Cardiac atrium fibroblast (primary cell): Measurements from ENCODE around the gene SLC26A5. TPM values are rescaled to one million over a fixed set of nuclear protein-coding genes. Genes with fewer than 3 reads are reported as not detected.

Source experiments
- total RNA-seq: library from RNA; depleted of rRNA; stranded (reverse); fragments of >200 nt; gene quantifications from 2 replicates; pipeline ENCODE4 v1.2.3, GENCODE V29; 2015

Gene SLC26A5, protein sequence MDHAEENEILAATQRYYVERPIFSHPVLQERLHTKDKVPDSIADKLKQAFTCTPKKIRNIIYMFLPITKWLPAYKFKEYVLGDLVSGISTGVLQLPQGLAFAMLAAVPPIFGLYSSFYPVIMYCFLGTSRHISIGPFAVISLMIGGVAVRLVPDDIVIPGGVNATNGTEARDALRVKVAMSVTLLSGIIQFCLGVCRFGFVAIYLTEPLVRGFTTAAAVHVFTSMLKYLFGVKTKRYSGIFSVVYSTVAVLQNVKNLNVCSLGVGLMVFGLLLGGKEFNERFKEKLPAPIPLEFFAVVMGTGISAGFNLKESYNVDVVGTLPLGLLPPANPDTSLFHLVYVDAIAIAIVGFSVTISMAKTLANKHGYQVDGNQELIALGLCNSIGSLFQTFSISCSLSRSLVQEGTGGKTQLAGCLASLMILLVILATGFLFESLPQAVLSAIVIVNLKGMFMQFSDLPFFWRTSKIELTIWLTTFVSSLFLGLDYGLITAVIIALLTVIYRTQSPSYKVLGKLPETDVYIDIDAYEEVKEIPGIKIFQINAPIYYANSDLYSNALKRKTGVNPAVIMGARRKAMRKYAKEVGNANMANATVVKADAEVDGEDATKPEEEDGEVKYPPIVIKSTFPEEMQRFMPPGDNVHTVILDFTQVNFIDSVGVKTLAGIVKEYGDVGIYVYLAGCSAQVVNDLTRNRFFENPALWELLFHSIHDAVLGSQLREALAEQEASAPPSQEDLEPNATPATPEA
- total RNA-seq = not detected in 2 replicates

DNA sequence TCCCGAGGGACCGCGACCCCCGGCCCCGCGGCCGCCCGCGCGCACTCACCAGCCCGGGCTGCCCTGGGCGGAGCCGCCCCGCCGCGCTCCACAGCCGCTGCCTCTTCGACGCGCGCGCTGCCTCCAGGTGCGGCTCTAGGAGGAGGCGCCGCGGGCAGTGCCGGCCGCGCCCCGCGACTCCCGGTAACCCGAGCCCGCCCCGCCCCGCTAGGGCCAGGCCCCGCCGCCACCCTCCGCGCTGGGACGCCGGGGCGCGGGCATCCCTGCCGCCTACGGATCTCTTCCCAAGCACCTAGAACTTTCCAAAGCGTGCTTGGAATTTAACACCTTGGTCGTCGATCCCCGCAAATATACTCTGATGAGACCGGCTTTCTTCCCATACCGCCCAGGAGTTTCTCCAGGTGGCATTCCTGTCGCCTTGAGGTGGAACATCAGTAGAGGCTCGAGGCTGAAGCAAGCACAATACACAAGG is at the start of gene SLC26A5:
Gene SLC26A5 (minus strand): TSS at position 159 of the 472 bp plus-strand sequence. CDS start 24,693 bp downstream, outside the sequence.

DNA sequence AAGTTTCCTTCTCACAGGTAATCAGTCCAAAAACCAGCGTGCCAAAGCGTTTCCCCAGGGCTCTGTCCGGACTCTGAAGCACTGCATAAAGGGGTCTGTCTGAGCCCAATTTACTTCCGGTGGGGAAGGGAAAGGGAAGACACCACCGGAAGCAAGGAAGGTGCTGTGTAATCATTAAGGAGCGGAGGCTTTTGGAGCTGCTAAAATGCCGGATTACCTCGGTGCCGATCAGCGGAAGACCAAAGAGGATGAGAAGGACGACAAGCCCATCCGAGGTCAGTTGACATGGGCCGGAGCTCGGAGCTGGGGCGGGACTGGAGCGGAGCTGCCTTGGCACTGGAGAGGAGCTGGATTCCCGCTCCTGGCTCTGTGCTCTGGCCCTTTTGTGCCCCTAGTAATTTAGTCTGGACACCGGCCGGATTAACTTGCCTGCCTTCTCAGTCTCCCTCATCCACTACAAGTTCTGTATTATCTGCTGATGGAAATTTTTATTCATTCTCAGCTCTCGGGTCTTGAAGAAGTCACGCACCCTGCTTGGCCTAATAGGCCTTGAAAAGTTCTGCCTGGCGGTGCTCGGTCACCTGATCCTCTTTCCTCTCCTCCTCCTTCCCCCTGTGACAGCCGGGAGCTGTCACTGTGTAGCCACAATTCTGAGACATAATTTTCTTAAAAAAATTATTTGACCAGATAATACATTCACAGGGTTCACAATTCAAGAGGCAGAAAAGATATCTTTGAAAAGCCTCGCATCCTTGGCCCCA is 98.3 kb downstream of the SLC26A5 start, which contains the start of gene PSMC2:
Gene PSMC2 (plus strand): TSS at position 137 of the 761 bp plus-strand sequence. CDS start 69 bp downstream, at position 206.

DNA sequence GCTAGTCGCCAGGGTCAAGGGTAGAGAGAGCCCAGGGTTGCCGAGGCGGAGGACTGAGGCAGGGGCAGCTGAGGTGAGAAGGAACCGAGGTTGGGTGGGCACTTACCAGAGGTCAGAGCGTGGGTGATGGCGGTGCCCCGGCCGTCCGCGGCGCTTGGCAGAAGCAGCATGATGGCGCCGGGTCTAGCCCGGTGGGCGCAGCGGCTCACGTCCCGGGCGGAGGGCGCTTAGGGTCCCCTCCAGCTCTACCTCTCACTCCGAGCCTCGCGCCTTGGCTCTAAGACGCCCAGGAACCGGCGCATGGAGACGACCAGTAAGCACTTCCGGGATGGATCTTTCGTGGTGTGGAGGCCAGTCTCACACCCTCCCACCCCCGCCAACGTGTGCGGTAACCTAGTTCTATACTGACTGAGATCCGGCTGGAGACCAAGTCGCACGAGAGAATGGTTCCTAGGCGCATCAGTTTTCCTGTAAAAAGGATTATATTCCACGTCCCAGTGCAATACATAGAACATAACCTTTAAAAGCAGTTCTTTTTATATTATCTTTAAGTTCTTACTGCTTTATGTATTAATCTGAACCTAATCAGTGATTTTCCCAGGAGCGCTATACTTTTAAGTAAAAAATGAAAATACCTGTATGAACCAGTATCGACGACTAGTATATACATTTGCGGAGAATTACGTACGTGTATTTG is 101.4 kb downstream of the SLC26A5 start, which contains the start of gene DNAJC2:
Gene DNAJC2 (minus strand): TSS at position 315 of the 697 bp plus-strand sequence. CDS start 145 bp downstream, at position 170.

Other genes with a start within 250 kb of the SLC26A5 start
- 41.3 and 54.3 TPM in 2 replicates for gene PMPCB, start 148.8 kb downstream of the SLC26A5 start, total RNA-seq
- gene DNAJC2, start 101.4 kb downstream of the SLC26A5 start, total RNA-seq = 7.0 and 16.0 TPM in 2 replicates
- 119 and 127 TPM in 2 replicates for gene PSMC2, start 98.6 kb downstream of the SLC26A5 start, total RNA-seq